Measurements from ENCODE around the gene PRSS27.

Gene PRSS27

GRCh38 chr16:2715966-2716885, 3.8 kb downstream of the PRSS27 start:
- H3K27ac ChIP-seq = no peak overlapping the region
- TF ChIP-seq, protein P1, sequence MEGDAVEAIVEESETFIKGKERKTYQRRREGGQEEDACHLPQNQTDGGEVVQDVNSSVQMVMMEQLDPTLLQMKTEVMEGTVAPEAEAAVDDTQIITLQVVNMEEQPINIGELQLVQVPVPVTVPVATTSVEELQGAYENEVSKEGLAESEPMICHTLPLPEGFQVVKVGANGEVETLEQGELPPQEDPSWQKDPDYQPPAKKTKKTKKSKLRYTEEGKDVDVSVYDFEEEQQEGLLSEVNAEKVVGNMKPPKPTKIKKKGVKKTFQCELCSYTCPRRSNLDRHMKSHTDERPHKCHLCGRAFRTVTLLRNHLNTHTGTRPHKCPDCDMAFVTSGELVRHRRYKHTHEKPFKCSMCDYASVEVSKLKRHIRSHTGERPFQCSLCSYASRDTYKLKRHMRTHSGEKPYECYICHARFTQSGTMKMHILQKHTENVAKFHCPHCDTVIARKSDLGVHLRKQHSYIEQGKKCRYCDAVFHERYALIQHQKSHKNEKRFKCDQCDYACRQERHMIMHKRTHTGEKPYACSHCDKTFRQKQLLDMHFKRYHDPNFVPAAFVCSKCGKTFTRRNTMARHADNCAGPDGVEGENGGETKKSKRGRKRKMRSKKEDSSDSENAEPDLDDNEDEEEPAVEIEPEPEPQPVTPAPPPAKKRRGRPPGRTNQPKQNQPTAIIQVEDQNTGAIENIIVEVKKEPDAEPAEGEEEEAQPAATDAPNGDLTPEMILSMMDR (IDR thresholded peaks at IDR 0.05) = no peak
- no peak for TF ChIP-seq ZFX (IDR thresholded peaks at IDR 0.05; ENCODE audit: borderline replicate concordance)

DNA sequence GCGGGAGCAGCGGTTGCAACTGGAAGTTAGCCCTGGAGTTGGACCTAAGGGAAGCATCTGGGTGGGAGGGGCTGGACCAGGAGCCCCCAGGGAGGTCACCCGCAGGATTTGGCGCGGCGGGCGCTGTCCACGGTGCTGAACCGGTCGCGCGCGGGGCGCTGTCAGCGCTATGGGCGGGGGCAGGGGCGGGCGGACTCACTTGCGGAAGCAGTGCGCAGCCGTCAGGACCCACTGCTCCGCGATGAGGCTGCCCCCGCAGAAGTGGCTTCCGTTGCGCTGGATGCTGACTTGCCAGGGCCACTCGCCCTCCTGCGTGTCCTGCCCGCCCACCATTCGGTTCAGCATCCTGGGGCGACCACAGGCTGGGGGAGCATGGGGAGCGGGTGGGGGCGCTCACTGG, 4.5 kb downstream of the PRSS27 start:
- no peak for TF ChIP-seq ZFX (IDR thresholded peaks at IDR 0.05; ENCODE audit: borderline replicate concordance)
- TF ChIP-seq, protein P1 (IDR thresholded peaks at IDR 0.05) = no peak
- no peak overlapping the region for H3K27ac ChIP-seq

DNA sequence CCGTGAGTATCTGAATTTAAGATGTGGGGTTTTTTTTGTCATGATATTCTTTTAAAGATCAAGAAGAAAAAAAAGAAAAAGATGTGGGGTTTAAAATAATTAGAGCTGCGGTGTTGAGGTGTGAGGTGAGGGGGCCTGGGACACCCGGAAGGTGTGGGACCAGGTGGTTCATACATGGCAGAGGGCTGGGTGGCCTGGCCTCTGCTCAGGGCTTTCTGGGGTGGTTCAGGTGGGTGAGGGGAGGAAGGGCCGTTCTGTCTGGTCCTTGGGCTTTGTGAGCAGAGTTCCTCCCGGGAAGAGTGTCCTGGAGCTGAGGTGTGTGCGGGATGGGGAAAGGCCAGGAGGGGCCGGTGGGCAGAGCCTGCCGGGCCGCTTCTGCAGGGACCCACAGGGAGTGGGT, 5.0 kb downstream of the PRSS27 start:
- TF ChIP-seq ZFX (IDR thresholded peaks at IDR 0.05; ENCODE audit: borderline replicate concordance) = no peak
- TF ChIP-seq, protein P1 (IDR thresholded peaks at IDR 0.05) = no peak

GRCh38 chr16:2713985-2714774, 5.8 kb downstream of the PRSS27 start:
- no peak for TF ChIP-seq ZFX (IDR thresholded peaks at IDR 0.05; ENCODE audit: borderline replicate concordance)
- TF ChIP-seq, protein P1 (IDR thresholded peaks at IDR 0.05) = no peak

More for the DNA sequence above, 5.0 kb downstream of the PRSS27 start:
- no peak overlapping the region for H3K27ac ChIP-seq

DNA sequence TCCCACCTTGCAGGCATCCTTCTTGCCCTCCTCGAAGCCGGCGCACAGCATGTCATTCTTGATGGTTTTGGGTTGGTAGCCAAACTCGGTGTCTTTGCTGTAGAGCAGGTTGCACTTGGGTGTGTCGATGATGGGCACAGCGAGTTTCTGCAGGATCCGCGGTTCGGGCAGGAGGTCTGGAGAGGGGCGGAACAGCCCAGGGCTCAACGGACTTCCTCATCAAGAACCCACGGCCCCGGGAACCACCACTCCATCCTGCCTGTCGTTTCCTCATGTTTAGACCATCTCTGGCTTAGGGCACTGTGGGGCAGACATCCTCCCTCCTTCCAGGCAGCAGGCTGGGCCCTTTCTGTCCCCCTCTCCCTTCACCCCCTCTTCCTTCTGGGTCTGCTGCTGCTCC, 6.5 kb downstream of the PRSS27 start:
- H3K27ac ChIP-seq = no peak overlapping the region
- TF ChIP-seq ZFX (IDR thresholded peaks at IDR 0.05; ENCODE audit: borderline replicate concordance) = no peak
- TF ChIP-seq, protein P1 (IDR thresholded peaks at IDR 0.05) = no peak

More at GRCh38 chr16:2713985-2714774, 5.8 kb downstream of the PRSS27 start:
- H3K27ac ChIP-seq = no peak overlapping the region

GRCh38 chr16:2712546-2712945, 7.5 kb downstream of the PRSS27 start:
- TF ChIP-seq ZFX (IDR thresholded peaks at IDR 0.05; ENCODE audit: borderline replicate concordance) = no peak
- TF ChIP-seq, protein P1 (IDR thresholded peaks at IDR 0.05) = no peak
- H3K27ac ChIP-seq = no peak overlapping the region

All from 22Rv1 (cell line).